ENCODE data around the gene MLH3.

DNA sequence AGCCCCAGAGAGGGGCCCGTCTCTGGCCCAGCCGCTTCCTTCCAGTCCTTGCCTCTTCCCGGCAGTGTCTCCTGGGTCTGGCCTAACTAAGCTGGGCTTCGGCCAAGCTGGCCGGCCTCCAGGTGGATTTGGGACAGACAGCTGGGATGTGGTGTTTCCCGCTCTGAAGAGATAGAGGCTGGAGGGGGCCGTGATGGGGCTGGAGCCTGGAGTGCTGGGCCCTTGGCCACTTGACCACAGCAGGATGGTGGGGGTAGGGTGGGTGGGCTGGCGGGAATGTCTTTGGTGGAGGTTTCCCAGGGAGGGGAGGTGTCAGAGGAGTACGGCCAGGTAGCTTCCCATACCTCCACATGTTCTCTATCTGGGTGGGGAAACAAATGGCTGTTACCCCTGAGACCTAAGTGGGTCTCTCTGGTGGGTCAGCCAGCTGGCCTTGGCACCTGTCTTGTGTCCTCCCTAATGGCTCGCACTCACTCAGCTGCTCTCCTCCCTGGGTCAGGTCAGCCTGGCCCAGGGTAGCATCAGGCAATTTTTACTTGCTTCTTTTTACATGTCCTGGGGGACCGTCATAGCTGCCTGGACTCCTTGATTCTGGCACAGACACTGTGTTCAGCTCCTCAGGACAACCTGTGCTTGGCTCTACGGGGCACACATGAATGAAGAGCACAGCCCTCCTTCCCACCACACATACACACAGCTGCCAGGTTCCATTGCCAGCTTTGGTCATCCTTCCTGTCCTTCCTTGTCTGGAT lies 76.0 kb downstream of the MLH3 start:
- TF ChIP-seq, protein P1, sequence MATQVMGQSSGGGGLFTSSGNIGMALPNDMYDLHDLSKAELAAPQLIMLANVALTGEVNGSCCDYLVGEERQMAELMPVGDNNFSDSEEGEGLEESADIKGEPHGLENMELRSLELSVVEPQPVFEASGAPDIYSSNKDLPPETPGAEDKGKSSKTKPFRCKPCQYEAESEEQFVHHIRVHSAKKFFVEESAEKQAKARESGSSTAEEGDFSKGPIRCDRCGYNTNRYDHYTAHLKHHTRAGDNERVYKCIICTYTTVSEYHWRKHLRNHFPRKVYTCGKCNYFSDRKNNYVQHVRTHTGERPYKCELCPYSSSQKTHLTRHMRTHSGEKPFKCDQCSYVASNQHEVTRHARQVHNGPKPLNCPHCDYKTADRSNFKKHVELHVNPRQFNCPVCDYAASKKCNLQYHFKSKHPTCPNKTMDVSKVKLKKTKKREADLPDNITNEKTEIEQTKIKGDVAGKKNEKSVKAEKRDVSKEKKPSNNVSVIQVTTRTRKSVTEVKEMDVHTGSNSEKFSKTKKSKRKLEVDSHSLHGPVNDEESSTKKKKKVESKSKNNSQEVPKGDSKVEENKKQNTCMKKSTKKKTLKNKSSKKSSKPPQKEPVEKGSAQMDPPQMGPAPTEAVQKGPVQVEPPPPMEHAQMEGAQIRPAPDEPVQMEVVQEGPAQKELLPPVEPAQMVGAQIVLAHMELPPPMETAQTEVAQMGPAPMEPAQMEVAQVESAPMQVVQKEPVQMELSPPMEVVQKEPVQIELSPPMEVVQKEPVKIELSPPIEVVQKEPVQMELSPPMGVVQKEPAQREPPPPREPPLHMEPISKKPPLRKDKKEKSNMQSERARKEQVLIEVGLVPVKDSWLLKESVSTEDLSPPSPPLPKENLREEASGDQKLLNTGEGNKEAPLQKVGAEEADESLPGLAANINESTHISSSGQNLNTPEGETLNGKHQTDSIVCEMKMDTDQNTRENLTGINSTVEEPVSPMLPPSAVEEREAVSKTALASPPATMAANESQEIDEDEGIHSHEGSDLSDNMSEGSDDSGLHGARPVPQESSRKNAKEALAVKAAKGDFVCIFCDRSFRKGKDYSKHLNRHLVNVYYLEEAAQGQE (IDR thresholded peaks at IDR 0.05): no peak
- TF ChIP-seq, protein P2, sequence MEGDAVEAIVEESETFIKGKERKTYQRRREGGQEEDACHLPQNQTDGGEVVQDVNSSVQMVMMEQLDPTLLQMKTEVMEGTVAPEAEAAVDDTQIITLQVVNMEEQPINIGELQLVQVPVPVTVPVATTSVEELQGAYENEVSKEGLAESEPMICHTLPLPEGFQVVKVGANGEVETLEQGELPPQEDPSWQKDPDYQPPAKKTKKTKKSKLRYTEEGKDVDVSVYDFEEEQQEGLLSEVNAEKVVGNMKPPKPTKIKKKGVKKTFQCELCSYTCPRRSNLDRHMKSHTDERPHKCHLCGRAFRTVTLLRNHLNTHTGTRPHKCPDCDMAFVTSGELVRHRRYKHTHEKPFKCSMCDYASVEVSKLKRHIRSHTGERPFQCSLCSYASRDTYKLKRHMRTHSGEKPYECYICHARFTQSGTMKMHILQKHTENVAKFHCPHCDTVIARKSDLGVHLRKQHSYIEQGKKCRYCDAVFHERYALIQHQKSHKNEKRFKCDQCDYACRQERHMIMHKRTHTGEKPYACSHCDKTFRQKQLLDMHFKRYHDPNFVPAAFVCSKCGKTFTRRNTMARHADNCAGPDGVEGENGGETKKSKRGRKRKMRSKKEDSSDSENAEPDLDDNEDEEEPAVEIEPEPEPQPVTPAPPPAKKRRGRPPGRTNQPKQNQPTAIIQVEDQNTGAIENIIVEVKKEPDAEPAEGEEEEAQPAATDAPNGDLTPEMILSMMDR (IDR thresholded peaks at IDR 0.05; ENCODE audit: low read depth, low read length, missing input control): no peak
- TF ChIP-seq SP1 (IDR thresholded peaks at IDR 0.05) (no peak), YY1 (IDR thresholded peaks at IDR 0.05) (no peak), JUND (IDR thresholded peaks at IDR 0.05) (no peak), HNF4A (conservative IDR thresholded peaks at IDR 0.05) (no peak), FOXA2 (IDR thresholded peaks at IDR 0.05) (no peak), GABPA (IDR thresholded peaks at IDR 0.05 in 1 of 2, conservative IDR thresholded peaks at IDR 0.05 in 1 of 2) (no peak), NR2F2 (IDR thresholded peaks at IDR 0.05) (no peak), RAD21 (IDR thresholded peaks at IDR 0.05) (no peak)
- TF ChIP-seq, protein P3, sequence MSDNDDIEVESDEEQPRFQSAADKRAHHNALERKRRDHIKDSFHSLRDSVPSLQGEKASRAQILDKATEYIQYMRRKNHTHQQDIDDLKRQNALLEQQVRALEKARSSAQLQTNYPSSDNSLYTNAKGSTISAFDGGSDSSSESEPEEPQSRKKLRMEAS (IDR thresholded peaks at IDR 0.05): no peak
- TF ChIP-seq, protein P4, sequence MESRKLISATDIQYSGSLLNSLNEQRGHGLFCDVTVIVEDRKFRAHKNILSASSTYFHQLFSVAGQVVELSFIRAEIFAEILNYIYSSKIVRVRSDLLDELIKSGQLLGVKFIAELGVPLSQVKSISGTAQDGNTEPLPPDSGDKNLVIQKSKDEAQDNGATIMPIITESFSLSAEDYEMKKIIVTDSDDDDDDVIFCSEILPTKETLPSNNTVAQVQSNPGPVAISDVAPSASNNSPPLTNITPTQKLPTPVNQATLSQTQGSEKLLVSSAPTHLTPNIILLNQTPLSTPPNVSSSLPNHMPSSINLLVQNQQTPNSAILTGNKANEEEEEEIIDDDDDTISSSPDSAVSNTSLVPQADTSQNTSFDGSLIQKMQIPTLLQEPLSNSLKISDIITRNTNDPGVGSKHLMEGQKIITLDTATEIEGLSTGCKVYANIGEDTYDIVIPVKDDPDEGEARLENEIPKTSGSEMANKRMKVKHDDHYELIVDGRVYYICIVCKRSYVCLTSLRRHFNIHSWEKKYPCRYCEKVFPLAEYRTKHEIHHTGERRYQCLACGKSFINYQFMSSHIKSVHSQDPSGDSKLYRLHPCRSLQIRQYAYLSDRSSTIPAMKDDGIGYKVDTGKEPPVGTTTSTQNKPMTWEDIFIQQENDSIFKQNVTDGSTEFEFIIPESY (IDR thresholded peaks at IDR 0.05): no peak

Data from liver (tissue), 3 donors.